ENCODE data around the gene TLR8.

TLR8 gene

GRCh38 chrX:12970691-12971202 lies 64.3 kb downstream of the TLR8 start:
- no peak for DNase-seq

- no peak for DNase-seq
Measured at GRCh38 chrX:12971282-12972003, 65.0 kb downstream of the TLR8 start.

- DNase-seq, result no peak
Measured at GRCh38 chrX:12972243-12972642, 65.8 kb downstream of the TLR8 start.

Data from amniotic stem cell (primary cell).